GM12873 (cell line): Measurements from ENCODE around the gene GBF1.

ENCODE experiments used
- CTCF ChIP-seq: IDR thresholded peaks from 2 replicates; pipeline ENCODE4 v1.5.1; 2012; ENCODE audit warnings: low read depth, mild to moderate bottlenecking, moderate library complexity, low read length, control low read depth; ENCODE audit not compliant: insufficient read depth; ENCODE audit errors: missing control alignments

GBF1 gene

GRCh38 chr10:102297101-102297500 lies 51.8 kb downstream of the GBF1 start:
- TF ChIP-seq CTCF = no peak

GRCh38 chr10:102298899-102299298 lies 53.6 kb downstream of the GBF1 start:
- TF ChIP-seq CTCF = no peak

- no peak for TF ChIP-seq CTCF
These were observed 54.5 kb downstream of the GBF1 start for GRCh38 chr10:102299873-102300272.

GRCh38 chr10:102300278-102300843 lies 55.0 kb downstream of the GBF1 start:
- no peak for TF ChIP-seq CTCF

- TF ChIP-seq CTCF = no peak
These were observed 57.3 kb downstream of the GBF1 start for GRCh38 chr10:102302611-102303010.

GRCh38 chr10:102306006-102306405 lies 60.7 kb downstream of the GBF1 start:
- no peak for TF ChIP-seq CTCF

- no peak for TF ChIP-seq CTCF
These were observed 61.4 kb downstream of the GBF1 start for GRCh38 chr10:102306710-102307109.
